SIG-M5 (cell line): ENCODE measurements around the gene AGAP1.

Source experiments
- DNase-seq: peaks from one replicate; lab custom pipeline; 2025; lab: John Stamatoyannopoulos, UW

AGAP1 gene

GRCh38 chr2:235879116-235879515 is 385.3 kb downstream of the AGAP1 start:
- DNase-seq: no peak

- no peak for DNase-seq
Measured at GRCh38 chr2:235883675-235884074, 389.8 kb downstream of the AGAP1 start.

GRCh38 chr2:235889302-235889630 is 395.4 kb downstream of the AGAP1 start:
- no peak for DNase-seq

GRCh38 chr2:235893129-235893698 is 399.4 kb downstream of the AGAP1 start:
- no peak for DNase-seq

- no peak for DNase-seq
Measured at GRCh38 chr2:235894839-235895238, 401.0 kb downstream of the AGAP1 start.

- no peak for DNase-seq
Measured at GRCh38 chr2:235896061-235896460, 402.2 kb downstream of the AGAP1 start.

GRCh38 chr2:235897992-235898391 is 404.1 kb downstream of the AGAP1 start:
- no peak for DNase-seq

- DNase-seq: no peak
Measured at GRCh38 chr2:235898766-235899165, 404.9 kb downstream of the AGAP1 start.

- no peak for DNase-seq
Measured at GRCh38 chr2:235900631-235901030, 406.8 kb downstream of the AGAP1 start.

- DNase-seq: no peak
Measured at GRCh38 chr2:235901243-235901642, 407.4 kb downstream of the AGAP1 start.

GRCh38 chr2:235903782-235904584 is 410.1 kb downstream of the AGAP1 start:
- DNase-seq: no peak

- DNase-seq: no peak
Measured at GRCh38 chr2:235904585-235904931, 410.7 kb downstream of the AGAP1 start.

- DNase-seq: no peak
Measured at GRCh38 chr2:235908826-235909225, 415.0 kb downstream of the AGAP1 start.

GRCh38 chr2:235909358-235909757 is 415.5 kb downstream of the AGAP1 start:
- DNase-seq: no peak

GRCh38 chr2:235910067-235910466 is 416.2 kb downstream of the AGAP1 start:
- no peak for DNase-seq

- no peak for DNase-seq
Measured at GRCh38 chr2:235911125-235911524, 417.3 kb downstream of the AGAP1 start.

GRCh38 chr2:235911633-235912233 is 417.9 kb downstream of the AGAP1 start:
- DNase-seq: no peak

- DNase-seq: no peak
Measured at GRCh38 chr2:235914756-235915155, 420.9 kb downstream of the AGAP1 start.

- DNase-seq: no peak
Measured at GRCh38 chr2:235917506-235917905, 423.7 kb downstream of the AGAP1 start.

- DNase-seq: no peak
Measured at GRCh38 chr2:235918876-235919275, 425.0 kb downstream of the AGAP1 start.

GRCh38 chr2:235920216-235920865 is 426.5 kb downstream of the AGAP1 start:
- DNase-seq: no peak

GRCh38 chr2:235921508-235922191 is 427.8 kb downstream of the AGAP1 start:
- DNase-seq: no peak
